Hematopoietic multipotent progenitor cell treated with erythropoietin and hydrocortisone succinate and interleukin-3 and kit ligand, for 17 days (in vitro differentiated cells): ENCODE data around the gene CYTH3.

Experiments used
- DNase-seq: peaks from one replicate; pipeline ENCODE4 v3.0.0-alpha.2; 2015; ENCODE audit warnings: low spot score

The CYTH3 gene

DNA sequence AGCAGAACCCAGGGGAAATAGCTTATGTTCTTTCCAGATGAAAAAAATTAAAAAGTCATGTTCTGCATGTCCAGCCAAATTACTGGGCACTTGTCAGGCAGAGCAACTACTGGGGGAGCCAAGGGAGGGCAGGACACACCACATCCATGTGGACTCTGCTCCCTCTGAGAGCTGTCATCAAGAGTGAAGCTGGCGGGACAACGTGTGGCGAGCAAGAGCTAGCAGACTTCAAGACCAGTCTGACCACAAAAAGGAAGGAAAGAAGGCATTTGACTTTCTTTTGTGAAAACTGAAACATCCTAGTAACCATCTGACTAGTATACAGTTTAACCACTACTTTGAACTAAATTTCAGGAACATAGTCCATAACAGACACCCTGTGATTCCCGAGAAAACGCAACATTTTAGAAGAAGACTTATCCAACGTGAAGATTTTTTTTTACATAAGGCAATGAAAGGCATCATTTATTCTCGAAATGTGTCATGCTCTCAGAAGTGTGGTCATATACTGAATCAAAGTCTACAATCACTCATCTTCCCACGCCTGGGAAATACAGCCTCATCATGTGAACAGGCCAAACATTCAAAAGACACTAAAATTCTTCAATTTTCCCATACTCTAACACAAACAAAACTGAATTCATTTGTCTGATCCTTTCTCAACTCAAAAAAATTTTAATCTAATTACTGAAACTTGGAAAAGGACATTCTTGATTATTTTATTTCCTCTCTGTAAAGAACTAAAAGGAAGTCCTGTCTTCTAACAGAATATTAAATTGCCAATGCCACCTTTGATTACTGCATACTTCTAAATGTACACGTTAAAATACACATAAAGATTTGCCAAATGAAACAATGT is 15.5 kb downstream of the CYTH3 start:
- no peak for DNase-seq

DNA sequence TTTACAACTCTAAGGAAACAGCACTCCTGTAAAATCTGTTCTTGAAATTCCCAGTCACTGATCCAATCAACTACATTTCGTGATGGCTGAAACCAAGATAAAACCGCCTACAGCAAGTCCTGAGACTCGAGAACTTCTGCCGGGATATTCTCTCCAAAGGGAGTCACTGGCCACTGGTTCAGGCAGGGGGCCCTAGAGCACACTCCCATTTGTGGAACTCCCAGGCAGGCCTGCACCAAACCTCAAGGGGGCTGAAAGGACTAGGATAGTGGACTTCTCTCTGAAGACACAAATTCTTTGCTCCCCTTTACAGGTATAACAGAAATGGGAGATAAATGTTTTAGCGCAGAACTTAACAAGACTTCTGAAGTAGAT is 16.3 kb downstream of the CYTH3 start:
- DNase-seq: no peak

GRCh38 chr7:6254866-6255265 is 17.6 kb downstream of the CYTH3 start:
- no peak for DNase-seq

DNA sequence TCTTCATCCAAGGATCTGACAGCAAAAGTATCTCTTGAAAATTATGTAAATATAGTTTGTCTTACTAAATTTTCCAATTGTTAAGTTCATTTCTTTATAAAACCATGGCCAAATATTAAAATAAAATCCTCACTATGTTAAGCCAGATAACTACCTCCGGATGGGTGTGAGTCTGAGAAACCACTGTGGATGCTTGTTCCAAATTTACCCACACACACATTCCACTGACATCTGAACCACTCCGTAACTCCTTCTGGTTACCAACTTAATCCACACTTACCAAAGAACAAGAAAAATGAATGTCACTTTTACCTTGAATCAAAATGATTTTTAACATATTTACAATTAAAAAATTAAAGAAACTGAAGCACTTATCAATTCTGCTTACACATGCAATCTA is 19.7 kb downstream of the CYTH3 start:
- no peak for DNase-seq

- no peak for DNase-seq
These were observed 20.1 kb downstream of the CYTH3 start for GRCh38 chr7:6252341-6252746.

DNA sequence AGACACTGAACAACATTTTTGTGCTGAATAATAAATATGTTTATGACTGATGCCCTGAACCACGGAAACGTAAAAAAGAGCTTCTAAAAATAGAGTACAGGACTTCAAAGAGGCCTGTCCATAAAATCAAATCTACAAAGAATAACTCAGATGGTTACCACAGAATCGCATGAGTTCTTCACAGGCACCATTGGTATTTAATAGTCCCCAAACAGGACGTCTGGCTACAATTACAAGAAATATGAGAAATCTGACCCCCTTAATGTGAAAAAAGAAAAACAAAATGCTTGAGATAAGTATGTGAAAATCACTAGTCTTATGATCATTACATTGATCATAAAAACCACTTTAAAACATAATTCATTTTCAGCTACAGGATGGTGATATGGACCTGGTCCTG is 20.8 kb downstream of the CYTH3 start:
- no peak for DNase-seq

DNA sequence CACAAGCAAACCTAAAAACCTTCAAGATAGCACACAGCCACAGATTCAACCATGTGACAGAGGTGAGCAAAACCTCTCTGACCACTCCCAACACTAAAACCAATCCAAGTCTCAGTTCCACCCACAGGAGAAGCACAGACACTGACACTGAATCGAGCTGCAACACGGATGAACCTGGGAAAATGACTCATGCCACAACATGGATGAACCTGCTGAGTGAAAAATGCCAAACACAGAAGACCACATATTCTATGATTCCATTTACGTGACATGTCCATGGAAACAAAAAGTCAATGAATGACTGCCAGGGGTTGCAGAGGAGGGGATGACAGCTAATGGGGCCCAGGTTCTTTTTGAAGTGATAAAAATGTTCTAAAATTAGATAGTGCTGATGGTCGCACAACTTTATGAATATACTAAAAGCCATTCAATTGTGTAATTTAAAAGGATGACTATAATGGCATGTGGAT is 22.0 kb downstream of the CYTH3 start:
- DNase-seq: no peak

- no peak for DNase-seq
These were observed 23.4 kb downstream of the CYTH3 start for GRCh38 chr7:6249043-6249442.

GRCh38 chr7:6248581-6248980 is 23.8 kb downstream of the CYTH3 start:
- DNase-seq: no peak

GRCh38 chr7:6246251-6246917 is 26.0 kb downstream of the CYTH3 start:
- no peak for DNase-seq

DNA sequence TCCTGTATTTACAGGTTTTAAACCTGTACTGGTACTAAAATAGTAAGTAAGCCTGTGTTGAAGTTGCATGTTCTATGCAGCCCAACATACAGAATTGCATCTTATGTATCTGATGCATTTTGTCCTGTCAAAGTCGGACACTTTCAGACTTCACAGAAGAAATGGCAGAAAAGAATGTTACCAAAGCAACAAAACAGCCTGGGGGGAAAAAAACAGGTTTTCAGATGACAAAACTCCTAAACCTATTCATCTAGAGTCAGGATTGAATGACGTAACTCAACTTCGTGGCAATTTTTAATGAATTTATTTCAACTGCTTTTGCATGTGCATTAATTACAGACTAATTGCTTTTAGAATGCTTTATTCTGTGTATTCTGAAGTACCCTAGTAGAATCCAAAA is 28.4 kb downstream of the CYTH3 start:
- no peak for DNase-seq

DNA sequence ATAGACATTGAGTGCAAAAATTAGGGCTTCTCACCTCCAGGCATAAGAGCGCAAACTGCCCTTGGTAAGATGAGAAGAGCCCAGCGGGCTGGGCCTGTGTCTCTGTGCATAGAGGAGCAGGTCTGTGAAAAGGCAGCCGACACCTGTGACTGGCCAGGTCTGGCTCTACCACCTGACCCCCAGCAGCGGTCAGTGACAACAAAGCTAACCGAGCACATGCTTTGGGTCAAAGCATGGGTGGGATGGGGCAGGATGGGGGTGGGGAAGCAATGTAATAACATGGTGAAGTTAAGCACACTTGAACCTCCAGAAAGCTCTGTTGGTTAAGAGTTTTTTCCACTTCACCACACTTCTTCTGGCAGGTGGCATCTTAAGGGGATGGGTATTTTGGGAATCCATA is 29.3 kb downstream of the CYTH3 start:
- no peak for DNase-seq

DNA sequence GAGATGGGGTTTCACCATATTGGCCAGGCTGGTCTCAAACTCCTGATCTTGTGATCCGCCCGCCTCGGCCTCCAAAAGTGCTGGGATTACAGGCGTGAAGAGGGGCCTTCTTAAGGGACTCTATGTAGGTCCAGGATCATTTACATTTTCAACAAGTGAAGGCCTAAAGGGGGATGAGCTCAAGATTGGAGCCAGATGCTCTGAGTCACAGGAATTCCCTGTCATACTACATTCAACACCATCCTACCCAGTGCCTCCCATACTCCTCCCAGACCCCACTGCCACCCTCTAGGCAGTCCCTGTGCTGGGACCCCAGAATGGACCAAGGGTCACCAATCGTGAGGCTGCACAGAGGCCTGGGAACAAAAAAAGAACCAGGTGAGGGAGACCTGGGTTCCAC is 29.9 kb downstream of the CYTH3 start:
- DNase-seq: no peak

- no peak for DNase-seq
These were observed 30.8 kb downstream of the CYTH3 start for GRCh38 chr7:6241607-6241973.

- DNase-seq: no peak
These were observed 34.0 kb downstream of the CYTH3 start for GRCh38 chr7:6238309-6238925.

DNA sequence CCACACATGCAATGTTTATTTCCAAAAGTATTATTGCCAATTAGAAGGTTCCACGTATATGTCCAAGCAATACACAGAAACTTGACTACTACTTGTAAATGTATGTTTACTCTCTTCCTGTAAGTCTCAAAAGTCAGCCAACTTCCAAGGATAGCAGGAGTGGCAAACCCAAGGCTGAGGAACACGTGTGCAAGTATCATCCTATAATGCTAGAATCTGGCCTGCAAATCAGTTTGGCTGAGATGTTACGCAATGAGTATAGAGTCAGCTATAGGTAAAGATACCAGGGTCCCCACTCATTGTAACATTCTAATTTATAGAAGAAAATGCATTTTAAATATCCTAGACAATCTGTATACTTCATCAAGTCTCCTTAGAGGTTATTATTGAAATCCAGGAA is 34.7 kb downstream of the CYTH3 start:
- no peak for DNase-seq

GRCh38 chr7:6237011-6237410 is 35.4 kb downstream of the CYTH3 start:
- DNase-seq: no peak

- DNase-seq: no peak
These were observed 37.2 kb downstream of the CYTH3 start for GRCh38 chr7:6235029-6235871.

DNA sequence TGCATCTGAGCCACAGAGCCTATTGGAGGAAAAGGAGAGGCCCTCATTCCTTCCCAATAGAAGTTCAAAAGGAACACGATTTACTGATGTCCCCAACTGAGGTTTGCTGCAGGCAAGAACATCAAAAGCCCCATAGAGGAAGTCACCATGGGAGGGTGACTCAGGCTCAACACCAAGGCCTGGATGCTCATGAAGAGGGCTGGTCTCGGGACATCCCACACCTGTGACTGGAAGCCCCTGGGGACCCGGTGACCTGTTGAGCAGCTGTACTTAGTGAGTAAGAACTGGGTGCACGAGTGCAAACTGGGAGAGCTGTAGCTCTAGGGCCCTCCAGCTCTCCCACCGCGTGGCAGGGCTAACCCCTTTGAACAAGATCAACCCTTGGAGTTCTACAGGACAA is 38.0 kb downstream of the CYTH3 start:
- DNase-seq: no peak

- DNase-seq: no peak
These were observed 39.9 kb downstream of the CYTH3 start for GRCh38 chr7:6232534-6232933.

DNA sequence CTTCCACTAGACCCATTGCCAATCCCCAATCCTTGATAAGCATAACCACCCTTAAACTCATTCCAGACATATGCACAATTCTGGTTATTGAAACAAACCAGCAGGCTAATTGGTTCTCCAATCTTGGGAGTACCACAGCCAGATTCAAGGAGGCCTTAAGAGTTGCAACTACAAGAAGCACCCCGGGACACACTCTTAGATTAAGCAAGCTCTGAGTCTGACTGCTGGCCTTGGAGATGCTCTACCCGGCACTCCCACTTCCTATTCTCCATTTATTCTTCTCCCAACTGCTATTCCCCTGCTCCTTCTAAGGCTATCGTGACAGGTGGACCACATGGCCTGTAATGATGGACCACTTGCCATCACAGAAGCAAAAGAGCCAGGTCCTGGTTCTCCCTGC is 40.3 kb downstream of the CYTH3 start:
- no peak for DNase-seq

GRCh38 chr7:6231184-6231583 is 41.2 kb downstream of the CYTH3 start:
- no peak for DNase-seq
